ENCODE measurements around the gene LGALS9.

- TF ChIP-seq CTCF (IDR thresholded peaks at IDR 0.05; ENCODE audit: extremely low read depth in 1 of 2, insufficient read depth in 1 of 2, low read depth in 1 of 2, low read length in 2 of 2) (no peak), EZH2 (IDR thresholded peaks at IDR 0.05; ENCODE audit: borderline replicate concordance, low read depth, low read length, severe bottlenecking) (no peak), POLR2AphosphoS5 (IDR thresholded peaks at IDR 0.05; ENCODE audit: insufficient read depth, low read depth, low read length) (no peak)
These were observed 15.9 kb upstream of the LGALS9 start for GRCh38 chr17:27615121-27615520.

All from endothelial cell of umbilical vein (primary cell).